OCI-LY3 (cell line): Measurements from ENCODE around the gene AUTS2.

Experiments
- EZH2phosphoT487 ChIP-seq: fragments of 200-600 bp; shearing (Covaris generic); IDR thresholded peaks from 2 replicates; pipeline ENCODE4 v1.6.1; 2018; ENCODE audit warnings: antibody characterized with exemption, mixed run types, low read depth
- TF ChIP-seq, protein P1 (sequence below): fragments of 200-600, 300-600 bp; sonication (generic); IDR thresholded peaks from 2 replicates; pipeline ENCODE4 v1.5.1; 2014; ENCODE audit warnings: antibody characterized with exemption, low read length, low read depth

DNA sequence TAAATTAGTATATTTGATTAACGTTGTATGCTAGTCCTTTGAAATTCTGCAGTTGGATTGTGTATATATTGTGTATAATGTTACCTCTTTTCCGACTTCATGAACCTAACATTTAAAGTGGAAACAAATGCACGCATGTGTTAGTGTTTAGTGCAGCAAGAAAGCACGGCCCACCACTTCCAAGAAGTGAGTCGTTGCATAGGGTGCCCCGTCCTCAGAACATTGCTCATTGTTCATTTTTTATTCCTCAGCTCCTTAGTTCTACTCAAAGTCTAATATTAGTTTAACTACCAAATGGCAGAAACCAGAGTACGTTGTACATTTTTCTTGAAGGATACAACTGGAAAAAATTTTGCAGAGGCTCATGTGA lies 407.6 kb downstream of the AUTS2 start:
- TF ChIP-seq, protein P1, sequence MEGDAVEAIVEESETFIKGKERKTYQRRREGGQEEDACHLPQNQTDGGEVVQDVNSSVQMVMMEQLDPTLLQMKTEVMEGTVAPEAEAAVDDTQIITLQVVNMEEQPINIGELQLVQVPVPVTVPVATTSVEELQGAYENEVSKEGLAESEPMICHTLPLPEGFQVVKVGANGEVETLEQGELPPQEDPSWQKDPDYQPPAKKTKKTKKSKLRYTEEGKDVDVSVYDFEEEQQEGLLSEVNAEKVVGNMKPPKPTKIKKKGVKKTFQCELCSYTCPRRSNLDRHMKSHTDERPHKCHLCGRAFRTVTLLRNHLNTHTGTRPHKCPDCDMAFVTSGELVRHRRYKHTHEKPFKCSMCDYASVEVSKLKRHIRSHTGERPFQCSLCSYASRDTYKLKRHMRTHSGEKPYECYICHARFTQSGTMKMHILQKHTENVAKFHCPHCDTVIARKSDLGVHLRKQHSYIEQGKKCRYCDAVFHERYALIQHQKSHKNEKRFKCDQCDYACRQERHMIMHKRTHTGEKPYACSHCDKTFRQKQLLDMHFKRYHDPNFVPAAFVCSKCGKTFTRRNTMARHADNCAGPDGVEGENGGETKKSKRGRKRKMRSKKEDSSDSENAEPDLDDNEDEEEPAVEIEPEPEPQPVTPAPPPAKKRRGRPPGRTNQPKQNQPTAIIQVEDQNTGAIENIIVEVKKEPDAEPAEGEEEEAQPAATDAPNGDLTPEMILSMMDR: no peak
- TF ChIP-seq EZH2phosphoT487: no peak
